ENCODE results near the gene LBP.
"Not testable (repeated sequence)": the region's sequence is repeated elsewhere in the genome, so short reads cannot be mapped to it uniquely, and the experiment has no call there.

LBP gene

DNA sequence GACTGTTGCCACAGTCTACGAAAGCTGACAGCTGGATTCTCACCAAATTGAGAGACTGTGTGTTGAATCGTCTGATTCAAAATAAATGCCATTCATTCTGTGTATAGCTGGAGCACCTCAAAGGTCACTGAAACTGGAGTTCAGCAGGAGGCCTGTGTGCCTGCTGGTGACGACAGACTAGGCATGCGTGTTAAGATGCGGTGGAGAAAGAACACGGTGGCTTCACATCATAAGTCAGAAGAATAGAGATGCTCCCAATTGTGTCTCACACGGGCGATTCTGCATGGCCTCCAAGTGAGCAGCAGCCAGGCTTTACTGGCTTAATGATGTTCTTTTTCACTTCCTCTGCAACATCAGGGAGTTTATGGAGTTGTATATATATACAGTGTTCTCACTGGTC lies 56.5 kb downstream of the LBP start:
- DNase-seq, result no peak

DNA sequence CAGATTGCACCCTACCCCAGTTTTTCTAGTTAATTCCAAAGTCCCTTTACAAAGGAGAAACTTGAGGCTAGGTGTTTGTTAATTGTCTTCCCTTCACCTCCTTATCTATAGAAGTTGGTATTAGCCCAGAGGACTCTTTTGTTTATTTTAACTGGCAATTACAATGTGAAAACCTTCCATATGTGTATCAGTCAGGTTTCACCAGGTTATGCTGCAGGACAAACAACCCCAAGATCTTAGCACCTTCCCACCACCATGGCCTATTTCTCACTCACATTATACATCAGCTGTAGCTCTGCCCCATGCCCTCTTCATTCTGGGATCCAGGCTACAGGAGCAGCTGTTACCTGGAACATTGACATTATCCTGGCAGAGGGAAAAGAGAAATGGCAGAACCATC lies 57.7 kb downstream of the LBP start:
- DNase-seq, result no peak

DNA sequence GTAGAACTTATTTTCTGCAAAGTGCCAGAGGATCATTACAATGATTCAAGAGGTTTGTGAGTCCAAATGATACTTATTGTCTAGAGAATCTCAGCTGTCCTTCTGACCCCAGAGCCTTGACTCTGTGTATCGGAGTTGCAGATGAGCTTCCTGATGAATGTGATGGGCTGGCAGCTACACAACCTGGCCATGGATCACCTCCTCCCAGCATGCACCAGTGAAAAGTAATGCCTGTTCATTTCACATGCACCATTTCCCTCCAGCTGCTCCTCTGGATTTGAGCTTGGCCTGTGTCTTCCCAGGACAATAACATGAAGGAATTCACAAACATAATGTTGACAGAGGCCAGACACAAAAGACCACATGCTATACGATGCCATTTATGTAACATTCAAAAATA lies 58.9 kb downstream of the LBP start:
- DNase-seq, result no peak

DNA sequence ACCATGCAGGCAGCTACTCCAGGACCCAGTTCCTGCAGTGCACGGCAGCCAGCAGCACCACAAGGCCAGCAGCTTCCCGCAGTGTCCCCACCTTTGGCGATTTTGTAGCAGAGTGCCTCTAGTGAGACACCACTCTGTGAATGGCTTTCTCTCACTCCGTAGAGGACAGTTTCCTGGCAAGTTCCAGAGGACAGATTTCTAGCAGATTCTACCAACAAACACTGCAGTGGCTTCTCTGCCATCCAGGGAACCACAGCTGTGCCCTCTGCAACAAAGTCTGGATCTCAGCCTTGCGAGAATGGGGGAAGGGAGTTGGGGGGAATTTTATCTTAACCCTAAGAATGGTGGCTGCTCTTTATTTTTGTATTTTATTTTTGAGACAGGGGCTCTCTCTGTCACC lies 60.2 kb downstream of the LBP start:
- DNase-seq, result no peak

DNA sequence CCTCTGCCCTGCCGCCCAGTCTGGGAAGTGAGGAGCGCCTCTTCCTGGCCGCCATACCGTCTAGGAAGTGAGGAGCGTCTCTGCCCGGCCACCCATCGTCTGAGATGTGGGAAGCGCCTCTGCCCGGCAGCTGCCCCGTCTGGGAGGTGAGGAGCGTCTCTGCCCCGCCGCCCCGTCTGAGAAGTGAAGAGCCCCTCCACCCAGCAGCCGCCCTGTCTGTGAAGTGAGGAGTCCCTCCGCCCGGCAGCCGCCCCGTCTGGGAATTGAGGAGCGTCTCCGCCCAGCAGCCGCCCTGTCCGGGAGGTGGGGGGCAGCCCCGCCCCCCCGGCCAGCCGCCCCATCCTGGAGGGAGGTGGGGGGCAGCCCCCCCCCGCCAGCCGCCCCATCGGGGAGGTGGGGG lies 61.0 kb downstream of the LBP start:
- no peak for DNase-seq

DNA sequence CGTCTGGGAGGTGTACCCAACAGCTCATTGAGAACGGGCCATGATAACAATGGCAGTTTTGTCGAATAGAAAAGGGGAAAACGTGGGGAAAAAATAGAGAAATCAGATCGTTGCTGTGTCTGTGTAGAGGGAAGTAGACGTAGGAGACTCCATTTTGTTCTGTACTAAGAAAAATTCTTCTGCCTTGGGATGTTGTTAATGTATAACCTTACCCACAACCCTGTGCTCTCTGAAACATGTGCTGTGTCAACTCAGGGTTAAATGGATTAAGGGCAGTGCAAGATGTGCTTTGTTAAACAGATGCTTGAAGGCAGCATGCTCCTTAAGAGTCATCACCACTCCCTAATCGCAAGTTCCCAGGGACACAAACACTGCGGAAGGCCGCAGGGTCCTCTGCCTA lies 61.5 kb downstream of the LBP start:
- not testable (repeated sequence) for DNase-seq

DNA sequence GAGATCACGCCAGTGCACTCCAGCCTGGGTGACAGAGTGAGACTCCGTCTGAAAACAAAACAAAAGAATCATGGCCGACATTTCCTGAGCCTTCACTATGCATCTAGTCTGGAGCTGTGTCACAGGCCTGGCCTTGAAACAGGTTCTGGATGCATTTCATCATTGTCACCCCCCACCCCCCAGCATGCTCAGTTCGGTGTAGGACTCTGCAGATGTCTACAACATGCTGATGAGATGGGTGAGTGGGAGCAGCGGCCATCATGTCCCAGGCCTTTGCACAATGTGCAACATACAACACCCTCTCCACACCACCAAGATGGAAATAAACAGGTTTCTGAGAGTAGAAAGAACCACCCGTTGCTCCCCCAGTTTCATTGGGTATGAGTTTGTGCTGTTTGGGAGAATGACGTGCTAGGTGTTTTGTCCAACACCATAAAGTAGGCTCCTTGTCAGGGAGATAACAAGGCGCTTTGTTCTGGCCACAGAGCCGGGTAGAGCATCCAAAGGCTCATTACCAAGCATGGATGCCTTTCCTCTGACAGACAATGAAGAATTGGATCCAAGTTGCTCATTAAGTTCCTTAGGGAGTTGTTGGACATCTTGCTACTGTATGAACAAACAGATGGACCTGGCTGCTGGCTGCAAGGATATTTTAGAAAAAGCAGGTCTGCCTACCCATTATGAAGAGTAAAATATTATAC lies 66.7 kb downstream of the LBP start:
- no peak for DNase-seq

DNA sequence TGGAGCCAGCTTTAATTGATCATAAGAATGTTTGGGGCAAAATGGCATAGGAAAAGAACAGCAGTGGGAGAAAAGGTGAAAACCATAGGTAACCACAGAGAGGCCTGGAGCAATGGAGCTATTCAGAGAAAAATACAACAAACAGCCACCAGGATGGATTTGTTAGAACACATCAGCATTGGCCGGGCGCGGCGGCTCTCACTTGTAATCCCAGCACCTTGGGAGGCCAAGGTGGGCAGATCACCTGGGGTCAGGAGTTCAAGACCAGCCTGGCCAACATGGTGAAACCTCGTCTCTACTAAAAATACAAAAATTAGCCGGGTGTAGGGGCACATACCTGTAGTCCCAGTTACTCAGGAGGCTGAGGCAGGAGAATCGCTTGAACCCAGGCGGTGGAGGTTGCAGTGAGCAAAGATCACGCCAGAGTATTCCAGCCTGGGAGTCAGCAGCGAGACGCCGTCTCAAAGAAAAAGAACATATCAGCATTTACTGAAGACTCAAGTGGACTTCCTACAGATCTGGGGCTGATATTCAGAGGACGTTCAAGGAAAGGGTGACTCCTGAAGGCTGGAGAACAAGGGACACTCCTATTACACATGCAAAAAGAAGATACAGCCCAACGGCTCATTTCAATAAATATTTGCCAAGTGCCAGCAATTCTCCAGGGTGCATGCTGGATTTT lies 68.6 kb downstream of the LBP start:
- no peak for DNase-seq

DNA sequence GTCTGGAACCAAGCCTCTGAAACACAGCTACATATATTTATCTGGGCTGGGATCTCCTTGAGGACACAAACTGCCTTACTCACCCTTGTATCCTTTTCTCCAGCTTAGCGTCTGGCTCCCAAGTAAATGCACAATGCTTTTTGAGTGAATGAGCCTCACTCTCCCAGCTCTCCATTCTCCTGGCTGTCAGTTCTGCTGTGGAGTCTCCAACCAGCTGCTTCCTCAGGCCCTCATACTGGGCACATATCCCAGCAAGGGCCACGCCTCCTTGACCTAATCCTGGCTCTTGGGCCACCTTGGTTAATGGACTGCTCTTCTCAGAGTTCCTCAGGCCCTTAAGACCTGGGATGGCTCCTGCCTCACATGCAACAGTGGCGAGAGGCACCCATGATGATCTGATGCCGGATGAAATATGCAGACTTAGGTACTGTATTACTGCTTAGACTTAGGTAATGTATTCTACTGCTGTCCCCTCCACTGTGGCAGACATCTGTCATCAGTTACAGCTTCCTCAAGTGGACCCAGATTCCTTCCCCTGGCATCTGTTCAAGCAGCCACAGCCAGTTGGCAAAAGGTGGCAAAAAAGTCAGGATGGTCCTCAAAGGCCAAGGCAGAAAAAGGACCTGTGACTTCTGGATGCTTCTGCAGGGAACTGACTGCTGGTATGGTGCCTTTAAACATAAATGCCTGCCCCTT lies 72.4 kb downstream of the LBP start:
- peak; percentile 49 for DNase-seq

DNA sequence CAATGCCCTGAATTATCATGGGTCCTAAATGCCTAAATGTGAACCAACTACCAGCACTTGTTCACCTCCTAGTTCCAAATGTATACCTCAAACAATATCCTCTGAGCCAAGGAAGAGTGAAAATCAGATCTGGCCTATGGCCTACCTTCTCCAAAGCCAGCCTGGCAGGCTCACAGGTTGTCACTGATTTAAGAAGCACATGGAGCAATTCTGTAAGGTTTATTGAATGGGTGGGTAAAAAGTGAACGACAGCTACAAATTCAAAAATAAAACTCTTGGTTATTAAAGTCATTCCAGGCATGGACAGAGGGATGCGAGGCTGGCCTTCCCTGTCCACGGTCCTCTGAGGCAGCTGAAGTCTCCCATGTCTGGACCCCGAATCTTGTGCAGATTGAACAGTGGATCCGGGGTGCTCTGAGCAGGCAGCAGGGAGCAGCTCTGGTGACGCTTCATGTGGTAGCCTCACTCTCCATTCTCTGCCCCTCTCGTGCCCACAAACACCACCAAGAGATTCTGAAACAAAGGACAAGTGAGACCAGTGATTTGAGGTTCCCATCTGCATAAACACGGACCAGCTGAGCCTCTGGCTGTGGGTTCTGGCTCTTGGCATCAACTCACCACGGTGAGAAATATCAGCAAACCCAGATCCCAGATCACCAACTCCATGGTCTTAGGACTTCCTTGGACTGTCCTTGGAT lies 74.3 kb downstream of the LBP start:
- DNase-seq, result no peak

DNA sequence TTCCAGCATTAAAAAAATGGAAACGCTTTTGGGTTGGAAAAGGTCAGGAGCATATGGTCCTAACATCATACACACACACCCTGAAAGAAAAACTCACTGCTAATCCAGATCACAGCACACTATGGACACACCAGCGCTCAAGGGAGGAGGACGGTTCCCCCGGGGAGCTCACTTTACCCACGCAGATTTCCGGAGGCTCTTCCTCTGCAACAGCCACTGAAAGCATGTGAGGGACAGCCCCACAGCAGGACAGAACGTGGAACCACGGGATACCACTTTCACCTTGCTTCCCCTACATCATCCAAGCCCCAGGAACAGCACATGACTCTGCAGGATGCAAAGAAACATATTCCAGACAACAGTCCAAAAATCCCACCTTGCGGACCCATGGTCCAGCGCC lies 75.6 kb downstream of the LBP start:
- DNase-seq, result no peak

DNA sequence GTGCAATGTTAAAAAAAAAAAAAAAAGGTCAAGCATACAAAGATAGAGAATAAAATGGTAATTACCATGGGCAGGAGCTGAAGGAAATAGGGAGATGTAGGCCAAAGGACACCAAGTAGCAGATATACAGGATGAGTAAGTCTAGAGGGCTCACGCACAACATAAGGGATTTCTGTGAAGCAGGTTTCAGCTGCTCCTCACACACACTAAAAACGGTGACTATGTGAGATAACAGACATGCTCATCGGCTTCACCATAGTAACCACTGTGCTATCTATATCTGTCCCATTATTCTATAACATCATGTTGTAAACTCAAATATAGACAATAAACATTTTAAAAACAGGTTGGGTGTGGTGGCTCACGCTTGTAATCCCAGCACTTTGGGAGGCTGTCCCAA lies 77.3 kb downstream of the LBP start:
- no peak for DNase-seq

DNA sequence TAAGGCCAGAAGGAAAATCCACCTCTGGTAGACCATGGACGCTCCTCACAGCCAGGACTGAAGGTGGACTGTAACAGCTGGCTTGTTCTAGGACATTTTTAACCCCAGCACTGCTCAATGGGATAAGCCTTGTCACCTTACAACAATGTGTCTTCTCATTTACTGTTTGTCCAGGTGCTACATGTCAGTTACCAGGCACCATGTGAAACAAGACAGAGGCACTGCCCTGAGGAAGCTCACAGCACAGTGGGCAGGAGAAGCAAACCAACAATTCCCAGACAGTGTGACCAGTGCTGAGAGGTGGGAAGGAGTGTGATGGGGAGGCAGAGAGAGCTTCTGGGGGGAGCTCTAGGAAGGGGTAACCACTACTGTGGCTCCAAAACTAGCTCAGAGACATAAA lies 78.1 kb downstream of the LBP start:
- no peak for DNase-seq

DNA sequence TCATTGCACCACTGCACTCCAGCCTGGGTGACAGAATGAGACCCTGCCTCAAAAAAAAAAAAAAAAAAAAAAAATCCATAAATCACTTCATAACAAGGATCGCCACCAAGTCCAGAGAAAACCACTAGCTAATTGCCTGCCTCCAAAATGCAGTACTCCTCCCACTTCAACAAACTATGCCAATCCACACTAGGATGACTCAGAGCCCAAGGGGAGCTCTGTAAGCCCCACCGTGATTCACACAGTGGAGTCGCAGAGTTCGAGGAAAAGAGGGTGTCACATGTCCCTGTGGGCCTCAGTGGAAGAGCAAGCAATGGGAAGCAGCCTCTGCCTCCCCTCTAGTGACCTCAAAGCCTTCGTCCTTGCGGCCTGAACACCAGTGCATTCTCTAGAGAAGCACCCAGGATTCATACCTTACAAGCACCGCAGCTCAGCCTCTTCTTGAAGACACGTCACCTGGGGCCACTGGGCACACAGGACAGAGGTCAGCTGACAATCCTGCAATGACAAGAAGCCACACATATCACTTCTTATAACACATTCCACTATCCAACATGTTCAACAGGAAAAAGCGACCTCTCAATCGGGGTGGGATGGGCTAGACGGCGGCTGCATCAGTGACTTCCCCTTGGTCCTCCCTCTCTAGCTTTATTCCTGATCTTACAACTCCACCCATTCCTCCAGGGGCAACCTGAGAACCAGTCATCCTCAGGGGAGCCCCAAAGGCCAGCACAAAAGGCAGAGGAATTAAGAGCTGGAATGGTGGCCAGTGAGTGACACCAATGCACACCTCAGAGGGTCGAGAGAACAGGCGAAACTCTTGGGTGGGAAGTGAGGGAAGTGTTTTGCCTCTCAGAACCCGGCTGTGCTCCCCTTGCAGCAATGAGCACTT lies 80.0 kb downstream of the LBP start:
- DNase-seq, result no peak

All from DMS 273 treated with DMSO at 0.1 percent for 48 hours (cell line).